ENCODE data around the gene CISH. TPM values are rescaled to one million over a fixed set of nuclear protein-coding genes. Genes with fewer than 3 reads are reported as not detected.

Gene CISH
- total RNA-seq, 3 donors from 2014 or later (not counting 1 experiment from before 2014, with no cell fraction given), result 2.4 to 23.6 (median 11.3) TPM

DNA sequence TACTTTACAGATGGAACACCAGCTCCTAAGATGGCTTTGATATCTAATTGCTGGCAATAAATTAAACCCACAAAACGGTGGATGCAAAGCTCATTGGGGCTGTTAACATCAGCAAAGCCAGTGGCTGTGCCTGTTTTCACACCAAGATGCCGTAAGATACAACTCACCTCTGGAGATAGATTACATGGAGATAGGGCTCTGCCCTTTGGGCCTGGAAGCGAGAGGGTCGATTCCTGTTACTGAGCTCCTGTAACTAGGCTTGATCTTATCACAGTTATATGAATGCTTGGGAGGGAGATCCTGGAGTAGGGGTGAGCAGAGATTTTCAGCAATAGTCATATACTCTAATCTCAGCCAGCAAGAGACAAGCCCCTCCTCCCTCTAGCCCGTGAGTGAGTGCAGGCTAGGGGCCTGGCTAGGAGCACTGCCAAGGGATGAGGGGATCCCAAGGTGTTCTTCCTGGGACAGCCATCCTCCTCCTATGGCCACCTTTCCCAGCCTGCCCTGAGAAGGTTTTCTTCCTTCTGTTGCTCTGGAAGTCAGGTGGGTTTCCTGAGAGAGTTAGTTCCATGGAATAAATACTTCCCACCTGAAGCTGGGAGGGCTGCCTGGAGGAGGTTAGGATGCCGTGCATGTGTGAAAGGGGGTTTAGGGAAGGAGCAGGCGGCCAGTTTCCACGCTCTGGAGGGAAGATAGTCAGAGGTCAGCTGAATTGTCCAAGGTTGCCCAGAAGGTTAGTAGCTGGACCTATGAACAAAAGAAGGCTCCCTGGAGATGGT, 45.0 kb upstream of the CISH start:
- Mint-ChIP-seq H3K36me3 (no peaks in the 10 kb centered on the region), H3K4me3 (no peak overlapping the region), H3K4me1 (peaks cover 0 to 4% of the 10 kb centered on the region in 2 donors), H3K27ac (peak overlapping the region in 1 of 2 donors; percentile 18), H3K27me3 (ENCODE audit: low read depth in 2 of 2) (no peaks in the 10 kb centered on the region), H3K9me3 (no peaks in the 10 kb centered on the region)
- Histone ChIP-seq H3K27me3 (ENCODE audit: control insufficient read depth, insufficient read depth, low read length) (no peaks in the 10 kb centered on the region), H3K4me3 (ENCODE audit: low read length) (no peak overlapping the region), H3K4me1 (ENCODE audit: control insufficient read depth, insufficient read depth, low read length) (no peaks in the 10 kb centered on the region), H3K36me3 (ENCODE audit: control insufficient read depth, insufficient read depth, low read length) (no peaks in the 10 kb centered on the region), H3K9me3 (ENCODE audit: control insufficient read depth, insufficient read depth, low read length) (no peaks in the 10 kb centered on the region), H3K27ac (ENCODE audit: low read length) (no peak overlapping the region)
- DNase-seq, result no peak
- intact Hi-C loops (cut with micrococcal nuclease), result loop anchor here (10.0 kb wide), 1 partner anchor 82 kb away; no protein-coding TSS in a partner anchor
- TF ChIP-seq, protein P1, sequence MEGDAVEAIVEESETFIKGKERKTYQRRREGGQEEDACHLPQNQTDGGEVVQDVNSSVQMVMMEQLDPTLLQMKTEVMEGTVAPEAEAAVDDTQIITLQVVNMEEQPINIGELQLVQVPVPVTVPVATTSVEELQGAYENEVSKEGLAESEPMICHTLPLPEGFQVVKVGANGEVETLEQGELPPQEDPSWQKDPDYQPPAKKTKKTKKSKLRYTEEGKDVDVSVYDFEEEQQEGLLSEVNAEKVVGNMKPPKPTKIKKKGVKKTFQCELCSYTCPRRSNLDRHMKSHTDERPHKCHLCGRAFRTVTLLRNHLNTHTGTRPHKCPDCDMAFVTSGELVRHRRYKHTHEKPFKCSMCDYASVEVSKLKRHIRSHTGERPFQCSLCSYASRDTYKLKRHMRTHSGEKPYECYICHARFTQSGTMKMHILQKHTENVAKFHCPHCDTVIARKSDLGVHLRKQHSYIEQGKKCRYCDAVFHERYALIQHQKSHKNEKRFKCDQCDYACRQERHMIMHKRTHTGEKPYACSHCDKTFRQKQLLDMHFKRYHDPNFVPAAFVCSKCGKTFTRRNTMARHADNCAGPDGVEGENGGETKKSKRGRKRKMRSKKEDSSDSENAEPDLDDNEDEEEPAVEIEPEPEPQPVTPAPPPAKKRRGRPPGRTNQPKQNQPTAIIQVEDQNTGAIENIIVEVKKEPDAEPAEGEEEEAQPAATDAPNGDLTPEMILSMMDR (IDR thresholded peaks at IDR 0.05), result no peak
- no peak for ATAC-seq
- WGBS (ENCODE audit: insufficient coverage), result 86% methylated on average over 8 of the region's 8 CpGs

DNA sequence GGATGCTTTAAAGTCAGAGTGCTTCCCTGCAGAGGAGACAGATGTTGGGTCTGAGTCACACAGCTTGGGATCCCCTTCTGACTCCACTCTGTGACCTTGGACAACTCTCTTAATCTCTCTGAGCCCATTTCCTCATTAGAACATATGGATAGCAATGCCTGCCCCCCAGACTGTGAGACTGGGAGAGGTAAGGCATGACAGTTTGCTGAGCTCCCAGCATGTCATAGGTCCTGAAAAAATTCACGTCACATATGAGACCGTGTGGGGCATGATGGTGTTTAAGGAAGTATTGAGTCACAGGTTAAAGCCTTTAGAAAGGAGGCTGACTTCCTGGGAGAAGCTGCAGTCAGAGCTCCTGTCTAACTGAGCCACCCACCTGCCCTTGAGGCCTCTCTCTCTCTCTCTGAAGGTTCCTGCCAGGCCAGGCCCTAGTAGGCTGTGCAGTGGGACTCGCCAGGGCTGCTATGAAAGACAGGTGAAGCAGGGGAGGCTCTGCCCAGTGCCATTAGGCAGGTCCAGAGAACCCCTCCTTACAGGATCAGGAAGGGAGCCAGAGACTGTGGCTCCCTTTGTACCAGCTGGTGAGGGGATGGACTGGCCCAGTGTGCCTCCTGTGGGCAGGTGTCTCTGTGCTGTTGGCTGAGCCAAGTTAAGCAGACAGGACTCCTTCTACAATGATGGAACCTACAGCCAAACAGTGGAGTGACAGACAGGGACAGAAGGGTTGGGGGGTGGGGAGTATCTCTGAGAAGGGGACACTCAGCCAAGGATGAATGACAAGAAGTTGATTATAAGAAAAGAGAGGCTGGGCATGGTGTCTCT, 43.6 kb upstream of the CISH start:
- no peaks in the 10 kb centered on the region for H3K36me3 ChIP-seq (ENCODE audit: control insufficient read depth, insufficient read depth, low read length)
- no peak for DNase-seq
- H3K27ac Mint-ChIP-seq, result peak overlapping the region; percentile 18 to 27
- H3K36me3 Mint-ChIP-seq, result no peaks in the 10 kb centered on the region
- TF ChIP-seq, protein P1 (IDR thresholded peaks at IDR 0.05), result no peak
- H3K9me3 ChIP-seq (ENCODE audit: control insufficient read depth, insufficient read depth, low read length), result no peaks in the 10 kb centered on the region
- no peaks in the 10 kb centered on the region for H3K27me3 ChIP-seq (ENCODE audit: control insufficient read depth, insufficient read depth, low read length)
- peaks cover 4 to 8% of the 10 kb centered on the region in 2 donors for H3K4me1 Mint-ChIP-seq
- intact Hi-C loops (cut with micrococcal nuclease), result loop anchor here (10.0 kb wide), 1 partner anchor 80 kb away; no protein-coding TSS in a partner anchor
- no peak overlapping the region for H3K4me3 ChIP-seq (ENCODE audit: low read length)
- ATAC-seq, result peak in 1 of 3 donors; percentile 17
- no peak overlapping the region for H3K4me3 Mint-ChIP-seq
- no peaks in the 10 kb centered on the region for H3K9me3 Mint-ChIP-seq
- H3K27me3 Mint-ChIP-seq (ENCODE audit: low read depth in 2 of 2), result no peaks in the 10 kb centered on the region
- H3K27ac ChIP-seq (ENCODE audit: low read length), result no peak overlapping the region
- no peaks in the 10 kb centered on the region for H3K4me1 ChIP-seq (ENCODE audit: control insufficient read depth, insufficient read depth, low read length)
- 54% methylated on average over 2 of the region's 3 CpGs for WGBS (ENCODE audit: insufficient coverage)

GRCh38 chr3:50653937-50654595, 42.5 kb upstream of the CISH start:
- peaks cover 4 to 8% of the 10 kb centered on the region in 2 donors for H3K4me1 Mint-ChIP-seq
- H3K27me3 ChIP-seq (ENCODE audit: control insufficient read depth, insufficient read depth, low read length), result no peaks in the 10 kb centered on the region
- WGBS (ENCODE audit: insufficient coverage), result 77% methylated on average over 3 of the region's 3 CpGs
- TF ChIP-seq, protein P1 (IDR thresholded peaks at IDR 0.05), result no peak
- H3K9me3 ChIP-seq (ENCODE audit: control insufficient read depth, insufficient read depth, low read length), result no peaks in the 10 kb centered on the region
- H3K27me3 Mint-ChIP-seq (ENCODE audit: low read depth in 2 of 2), result no peaks in the 10 kb centered on the region
- no peak for ATAC-seq
- H3K27ac ChIP-seq (ENCODE audit: low read length), result no peak overlapping the region
- peak overlapping the region in 1 of 2 donors; percentile 19 for H3K27ac Mint-ChIP-seq
- H3K9me3 Mint-ChIP-seq, result no peaks in the 10 kb centered on the region
- H3K4me1 ChIP-seq (ENCODE audit: control insufficient read depth, insufficient read depth, low read length), result no peaks in the 10 kb centered on the region
- peaks cover 3% of the 10 kb centered on the region for H3K36me3 ChIP-seq (ENCODE audit: control insufficient read depth, insufficient read depth, low read length)
- no peak overlapping the region for H3K4me3 ChIP-seq (ENCODE audit: low read length)
- intact Hi-C loops (cut with micrococcal nuclease), result loop anchor here (10.0 kb wide), 1 partner anchor 79 kb away; no protein-coding TSS in a partner anchor
- H3K36me3 Mint-ChIP-seq, result no peaks in the 10 kb centered on the region
- no peak for DNase-seq
- H3K4me3 Mint-ChIP-seq, result no peak overlapping the region

All from natural killer cell (primary cell).